ENCODE results near the gene LIMK1.

LIMK1 gene

GRCh38 chr7:74056096-74056915 is 27.3 kb upstream of the LIMK1 start:
- no peak for DNase-seq (ENCODE audit: low spot score)

DNA sequence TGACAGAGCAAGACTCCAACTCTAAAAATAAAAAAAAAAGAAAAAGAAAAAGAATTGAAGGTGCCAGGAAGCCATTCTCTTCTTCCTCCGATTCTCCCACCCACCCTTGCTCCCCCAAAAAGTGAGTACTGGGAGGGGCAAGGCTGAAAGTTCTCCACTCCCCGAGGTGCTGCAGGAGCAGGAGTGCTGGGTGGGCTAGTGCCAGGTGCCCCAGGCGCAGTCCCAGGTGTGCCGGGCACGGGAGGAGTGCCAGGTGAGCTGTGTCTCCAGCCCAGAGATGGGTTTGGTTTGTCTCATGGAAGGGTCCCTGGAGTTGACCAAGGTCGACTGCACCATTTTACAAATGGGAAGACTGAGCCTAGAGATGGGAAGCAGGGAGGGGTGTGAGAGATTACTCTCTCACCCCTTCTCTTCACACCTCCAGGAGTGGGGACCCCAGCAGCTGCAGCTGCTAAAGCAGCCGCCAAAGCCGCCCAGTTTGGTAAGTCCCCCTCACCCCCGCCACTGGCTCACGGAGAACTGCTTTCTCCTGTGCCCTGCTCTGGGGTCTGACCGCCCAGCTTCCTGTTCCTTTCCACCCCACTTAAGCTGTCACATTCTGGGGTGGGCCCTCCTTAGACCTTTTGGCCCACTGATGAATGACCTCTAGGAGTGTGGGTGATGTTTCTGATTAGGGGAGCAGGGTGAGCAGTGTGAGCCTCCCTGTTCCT is 26.2 kb upstream of the LIMK1 start:
- no peak for DNase-seq (ENCODE audit: low spot score)

- no peak for DNase-seq (ENCODE audit: low spot score)
Observed at GRCh38 chr7:74057987-74058386, 25.6 kb upstream of the LIMK1 start.

DNA sequence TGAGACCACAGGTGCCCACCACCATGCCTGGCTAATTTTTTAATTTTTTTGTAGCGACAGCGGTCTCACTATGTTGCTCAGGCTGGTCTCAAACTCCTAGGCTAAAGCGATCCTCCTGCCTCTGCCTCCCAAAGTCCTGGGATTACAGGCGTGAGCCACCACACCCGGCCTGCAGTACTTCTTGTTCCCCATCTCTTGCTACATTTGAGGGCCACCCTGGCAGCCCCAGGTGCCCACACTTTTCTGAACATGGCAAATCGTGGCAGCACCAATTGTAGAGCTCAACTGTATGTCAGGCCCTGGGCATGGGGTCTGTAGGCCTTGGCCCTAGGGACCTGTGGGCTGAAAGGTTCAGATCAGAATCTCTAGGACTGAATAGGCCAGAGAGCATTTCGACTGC is 25.1 kb upstream of the LIMK1 start:
- no peak for DNase-seq (ENCODE audit: low spot score)

- no peak for DNase-seq (ENCODE audit: low spot score)
Observed at GRCh38 chr7:74059037-74059436, 24.6 kb upstream of the LIMK1 start.

DNA sequence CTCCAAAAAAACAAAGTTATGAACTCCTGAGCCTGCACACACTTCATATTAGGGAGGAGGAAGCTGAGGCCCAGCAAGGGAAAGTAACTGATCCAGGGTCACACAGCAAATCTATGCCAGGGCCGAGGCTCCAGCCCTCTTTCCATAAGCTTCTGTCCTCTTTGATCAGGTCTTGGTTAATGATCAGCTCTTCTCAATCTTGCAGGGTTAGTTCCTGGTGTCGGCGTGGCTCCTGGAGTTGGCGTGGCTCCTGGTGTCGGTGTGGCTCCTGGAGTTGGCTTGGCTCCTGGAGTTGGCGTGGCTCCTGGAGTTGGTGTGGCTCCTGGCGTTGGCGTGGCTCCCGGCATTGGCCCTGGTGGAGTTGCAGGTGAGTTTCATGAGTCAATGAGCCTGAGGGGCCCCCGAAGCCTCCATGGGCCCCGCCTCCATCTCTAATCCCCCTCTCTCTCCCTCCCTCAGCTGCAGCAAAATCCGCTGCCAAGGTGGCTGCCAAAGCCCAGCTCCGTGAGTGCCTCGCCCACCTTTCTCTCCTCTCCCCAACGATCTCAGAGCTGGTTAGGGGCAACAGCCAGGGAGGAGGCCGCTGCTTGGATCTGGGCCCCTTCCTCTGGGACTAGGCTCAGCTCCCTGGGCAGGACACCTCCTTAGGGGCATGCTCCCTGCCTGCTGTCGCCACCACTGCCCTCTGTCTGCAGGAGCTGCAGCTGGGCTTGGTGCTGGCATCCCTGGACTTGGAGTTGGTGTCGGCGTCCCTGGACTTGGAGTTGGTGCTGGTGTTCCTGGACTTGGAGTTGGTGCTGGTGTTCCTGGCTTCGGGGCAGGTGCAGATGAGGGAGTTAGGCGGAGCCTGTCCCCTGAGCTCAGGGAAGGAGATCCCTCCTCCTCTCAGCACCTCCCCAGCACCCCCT is 23.7 kb upstream of the LIMK1 start:
- DNase-seq (ENCODE audit: low spot score): no peak

GRCh38 chr7:74061840-74062539 is 21.6 kb upstream of the LIMK1 start:
- DNase-seq (ENCODE audit: low spot score): no peak

DNA sequence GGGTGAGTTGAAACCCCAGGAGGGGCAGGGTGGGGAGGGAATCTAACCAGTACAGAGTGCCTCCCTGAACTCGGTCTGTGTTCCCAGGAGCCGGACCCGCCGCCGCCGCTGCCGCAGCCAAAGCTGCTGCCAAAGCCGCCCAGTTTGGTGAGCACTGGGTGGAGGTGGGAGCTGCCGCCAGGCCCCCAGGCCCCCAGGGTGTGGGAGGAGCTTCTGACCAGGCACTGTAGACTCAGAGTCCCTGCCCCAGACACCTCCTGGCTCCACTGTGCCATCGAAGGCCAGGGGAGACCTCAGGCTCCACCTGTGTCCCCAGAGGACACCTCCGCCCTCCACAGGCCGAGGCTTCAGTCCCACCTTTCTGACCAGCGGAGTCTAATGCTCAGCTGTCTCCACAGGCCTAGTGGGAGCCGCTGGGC is 20.4 kb upstream of the LIMK1 start:
- DNase-seq (ENCODE audit: low spot score): no peak

- no peak for DNase-seq (ENCODE audit: low spot score)
Observed at GRCh38 chr7:74063646-74064045, 20.0 kb upstream of the LIMK1 start.

- DNase-seq (ENCODE audit: low spot score): no peak
Observed at GRCh38 chr7:74064696-74065095, 18.9 kb upstream of the LIMK1 start.

- no peak for DNase-seq (ENCODE audit: low spot score)
Observed at GRCh38 chr7:74066626-74067025, 17.0 kb upstream of the LIMK1 start.

- no peak for DNase-seq (ENCODE audit: low spot score)
Observed at GRCh38 chr7:74068378-74069085, 15.1 kb upstream of the LIMK1 start.

DNA sequence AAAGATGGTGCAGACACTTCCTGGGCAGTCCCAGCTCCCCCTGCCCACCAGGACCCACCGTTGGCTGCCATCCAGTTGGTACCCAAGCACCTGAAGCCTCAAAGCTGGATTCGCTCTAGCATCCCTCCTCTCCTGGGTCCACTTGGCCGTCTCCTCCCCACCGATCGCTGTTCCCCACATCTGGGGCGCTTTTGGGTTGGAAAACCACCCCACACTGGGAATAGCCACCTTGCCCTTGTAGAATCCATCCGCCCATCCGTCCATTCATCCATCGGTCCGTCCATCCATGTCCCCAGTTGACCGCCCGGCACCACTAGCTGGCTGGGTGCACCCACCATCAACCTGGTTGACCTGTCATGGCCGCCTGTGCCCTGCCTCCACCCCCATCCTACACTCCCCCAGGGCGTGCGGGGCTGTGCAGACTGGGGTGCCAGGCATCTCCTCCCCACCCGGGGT is 14.5 kb upstream of the LIMK1 start:
- no peak for DNase-seq (ENCODE audit: low spot score)

- DNase-seq (ENCODE audit: low spot score): no peak
Observed at GRCh38 chr7:74069790-74070618, 13.6 kb upstream of the LIMK1 start.

- DNase-seq (ENCODE audit: low spot score): no peak
Observed at GRCh38 chr7:74070619-74070921, 13.0 kb upstream of the LIMK1 start.

DNA sequence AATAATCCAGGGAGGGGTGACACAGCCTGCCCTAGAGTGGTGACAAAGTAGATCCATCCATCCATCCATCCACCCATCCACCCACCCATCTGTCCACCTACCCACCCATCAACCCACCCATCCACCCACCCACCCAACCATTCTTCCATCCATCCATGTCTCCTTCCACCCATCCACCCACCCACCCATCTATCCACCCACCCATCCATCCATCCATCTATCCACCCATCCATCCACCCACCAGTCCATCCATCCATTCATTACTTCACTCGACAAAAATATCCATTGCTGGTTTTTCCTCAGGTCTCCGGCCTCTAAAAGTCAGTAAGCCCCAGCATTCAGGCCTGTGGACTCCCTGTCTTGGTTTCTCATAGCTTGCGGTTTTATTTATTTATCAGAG is 12.5 kb upstream of the LIMK1 start:
- DNase-seq (ENCODE audit: low spot score): no peak

DNA sequence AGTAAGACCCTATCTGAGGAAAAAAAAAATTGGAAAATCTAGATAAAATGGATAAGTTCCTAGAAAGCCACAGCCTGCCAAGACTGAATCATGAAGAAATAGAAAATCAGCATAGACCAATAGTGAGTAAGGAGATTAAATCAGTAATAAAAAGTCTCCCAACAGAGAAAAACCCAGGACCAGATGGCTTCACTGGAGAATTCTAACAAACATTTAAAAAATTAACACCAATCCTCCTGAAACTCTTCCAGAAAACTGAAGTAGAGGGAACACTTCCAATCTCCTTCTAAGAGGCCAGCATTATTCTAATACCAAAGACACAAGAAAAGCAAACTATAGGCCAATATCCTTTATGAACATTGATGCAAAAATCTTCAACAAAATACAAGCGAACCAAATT is 8.8 kb upstream of the LIMK1 start:
- no peak for DNase-seq (ENCODE audit: low spot score)

DNA sequence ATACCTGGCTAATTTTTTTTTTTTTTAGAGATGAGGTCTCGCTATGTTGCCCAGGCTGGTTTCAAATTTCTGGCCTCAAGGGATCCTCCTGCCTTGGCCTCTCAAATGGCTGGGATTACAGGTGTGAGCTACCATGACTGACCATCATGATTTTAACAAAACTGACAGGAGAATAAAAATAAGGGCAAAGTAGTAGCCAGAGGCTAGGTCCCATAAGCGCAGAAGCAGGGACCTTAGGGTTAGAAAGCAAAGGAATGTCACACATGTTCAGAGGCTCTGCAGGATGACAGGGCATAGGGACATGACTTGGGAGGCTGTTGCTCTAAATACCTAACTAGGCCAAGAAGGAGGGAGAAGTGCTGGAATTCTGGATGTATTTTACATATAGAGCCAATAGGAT is 5.1 kb upstream of the LIMK1 start:
- no peak for DNase-seq (ENCODE audit: low spot score)

DNA sequence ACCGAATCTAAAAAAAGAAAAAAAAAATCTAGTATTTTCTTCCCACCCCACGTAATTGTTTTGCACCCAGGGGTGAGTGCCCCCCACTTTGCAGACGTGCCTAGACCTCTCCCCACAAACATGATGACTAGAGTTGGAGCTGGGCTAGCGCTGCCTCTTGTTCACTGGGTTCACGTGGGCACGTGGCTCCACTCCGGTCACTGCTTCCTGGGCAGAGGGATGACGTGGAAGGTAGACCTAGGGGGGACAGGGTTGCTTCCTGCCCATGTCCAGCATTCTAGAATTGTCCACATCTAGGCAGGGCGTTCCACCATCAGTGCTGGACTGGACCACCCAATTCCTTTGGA is 861 bp upstream of the LIMK1 start:
- DNase-seq (ENCODE audit: low spot score): no peak

- peak; percentile 72 for DNase-seq (ENCODE audit: low spot score)
Observed at GRCh38 chr7:74083928-74084721, 521 bp downstream of the LIMK1 start.
